GM19239 (cell line): ENCODE data around the gene GLYATL2.

Experiments used
- DNase-seq: peaks from one replicate; pipeline ENCODE4 v3.0.0; 2011; ENCODE audit warnings: low spot score; ENCODE audit not compliant: insufficient read length
- FAIRE-seq: peaks from 2 replicates; lab custom pipeline; 2011; peaks lifted over from hg19 to GRCh38; lab: Jason Lieb, UNC

Gene GLYATL2

GRCh38 chr11:58801974-58802545 lies 42.4 kb downstream of the GLYATL2 start:
- FAIRE-seq (no peak), DNase-seq (no peak)

GRCh38 chr11:58801302-58801701 lies 43.2 kb downstream of the GLYATL2 start:
- no peak for FAIRE-seq
- no peak for DNase-seq

GRCh38 chr11:58796333-58796732 lies 48.2 kb downstream of the GLYATL2 start:
- no peak for FAIRE-seq
- DNase-seq: no peak

GRCh38 chr11:58788355-58789023 lies 56.0 kb downstream of the GLYATL2 start:
- DNase-seq (peak; percentile 8), FAIRE-seq (peak; percentile 42)

GRCh38 chr11:58787903-58788302 lies 56.6 kb downstream of the GLYATL2 start:
- FAIRE-seq: no peak
- DNase-seq: no peak

- DNase-seq (no peak), FAIRE-seq (no peak)
Observed at GRCh38 chr11:58786693-58787092, 57.8 kb downstream of the GLYATL2 start.

- FAIRE-seq: no peak
- no peak for DNase-seq
Observed at GRCh38 chr11:58784995-58785394, 59.5 kb downstream of the GLYATL2 start.
